ENCODE measurements around the gene GLP1R.

The GLP1R gene

DNA sequence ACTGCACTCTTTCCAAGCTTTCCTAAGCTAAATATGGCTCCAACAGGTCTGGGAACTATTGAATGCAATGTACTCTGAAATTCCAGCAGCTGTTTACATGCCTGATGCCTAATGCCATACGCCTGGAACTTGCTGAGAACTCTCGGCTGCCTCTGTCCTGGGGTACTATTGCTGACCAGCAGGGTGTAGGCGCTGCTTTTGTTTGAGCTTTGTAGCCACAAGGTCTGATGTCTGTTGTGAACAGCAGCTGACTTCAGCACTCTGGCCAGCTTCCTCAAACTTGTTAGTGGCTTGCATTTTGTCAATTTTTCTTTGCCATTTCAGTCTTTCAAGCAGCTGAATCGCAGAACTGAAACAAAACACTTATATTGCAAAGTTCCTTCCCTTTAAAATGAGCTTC is 39.8 kb downstream of the GLP1R start:
- TF ChIP-seq, protein P1, sequence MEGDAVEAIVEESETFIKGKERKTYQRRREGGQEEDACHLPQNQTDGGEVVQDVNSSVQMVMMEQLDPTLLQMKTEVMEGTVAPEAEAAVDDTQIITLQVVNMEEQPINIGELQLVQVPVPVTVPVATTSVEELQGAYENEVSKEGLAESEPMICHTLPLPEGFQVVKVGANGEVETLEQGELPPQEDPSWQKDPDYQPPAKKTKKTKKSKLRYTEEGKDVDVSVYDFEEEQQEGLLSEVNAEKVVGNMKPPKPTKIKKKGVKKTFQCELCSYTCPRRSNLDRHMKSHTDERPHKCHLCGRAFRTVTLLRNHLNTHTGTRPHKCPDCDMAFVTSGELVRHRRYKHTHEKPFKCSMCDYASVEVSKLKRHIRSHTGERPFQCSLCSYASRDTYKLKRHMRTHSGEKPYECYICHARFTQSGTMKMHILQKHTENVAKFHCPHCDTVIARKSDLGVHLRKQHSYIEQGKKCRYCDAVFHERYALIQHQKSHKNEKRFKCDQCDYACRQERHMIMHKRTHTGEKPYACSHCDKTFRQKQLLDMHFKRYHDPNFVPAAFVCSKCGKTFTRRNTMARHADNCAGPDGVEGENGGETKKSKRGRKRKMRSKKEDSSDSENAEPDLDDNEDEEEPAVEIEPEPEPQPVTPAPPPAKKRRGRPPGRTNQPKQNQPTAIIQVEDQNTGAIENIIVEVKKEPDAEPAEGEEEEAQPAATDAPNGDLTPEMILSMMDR (conservative IDR thresholded peaks at IDR 0.05; ENCODE audit: control insufficient read depth, insufficient read depth, low read depth, low read length) = peak; percentile 36
- no peak overlapping the region for H3K4me3 ChIP-seq (ENCODE audit: control insufficient read depth, low read depth, low read length)
- peak; percentile 43 for DNase-seq (ENCODE audit: low read depth)

DNA sequence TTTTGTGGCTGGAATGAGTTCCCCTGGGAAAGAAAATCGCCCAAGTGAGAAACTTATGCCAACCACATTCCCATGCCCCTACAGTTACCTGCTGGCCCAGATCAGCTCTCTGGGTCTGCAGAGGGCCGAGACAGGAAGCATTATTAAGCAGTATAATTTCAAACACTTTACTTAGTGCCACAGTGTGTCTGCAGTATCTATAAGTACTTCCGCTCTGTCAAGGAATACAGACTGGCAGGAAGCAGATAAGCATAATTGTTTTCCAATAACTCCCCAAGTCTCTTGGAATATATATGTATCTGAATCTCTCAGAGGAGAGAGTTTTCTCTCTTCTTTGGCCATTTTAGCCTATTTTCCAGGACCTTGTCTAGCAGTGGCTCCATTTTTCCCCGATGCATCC is 41.5 kb downstream of the GLP1R start:
- no peak overlapping the region for H3K4me3 ChIP-seq (ENCODE audit: control insufficient read depth, low read depth, low read length)
- DNase-seq (ENCODE audit: low read depth) = no peak
- TF ChIP-seq, protein P1 (conservative IDR thresholded peaks at IDR 0.05; ENCODE audit: control insufficient read depth, insufficient read depth, low read depth, low read length) = no peak

DNA sequence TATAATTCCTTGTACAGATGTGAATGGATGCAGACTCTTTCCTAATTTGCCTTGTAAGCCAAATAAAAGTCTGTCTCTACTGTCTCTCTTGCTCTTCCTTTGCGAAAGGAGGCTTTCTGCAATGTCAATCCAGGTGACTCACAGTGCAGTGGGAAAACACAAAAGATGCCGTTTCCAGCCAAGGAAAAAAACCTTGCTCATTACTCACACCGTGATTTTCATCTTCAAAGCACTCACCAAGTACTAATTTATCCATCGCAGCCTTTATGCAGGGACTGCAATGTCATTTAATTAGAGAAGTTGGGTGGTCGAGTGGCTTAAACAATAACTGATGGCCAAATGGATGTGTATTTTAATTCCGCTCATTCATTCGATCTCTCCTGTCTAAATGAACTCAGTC is 42.6 kb downstream of the GLP1R start:
- H3K4me3 ChIP-seq (ENCODE audit: control insufficient read depth, low read depth, low read length) = no peak overlapping the region
- DNase-seq (ENCODE audit: low read depth) = peak; percentile 3
- TF ChIP-seq, protein P1 (conservative IDR thresholded peaks at IDR 0.05; ENCODE audit: control insufficient read depth, insufficient read depth, low read depth, low read length) = no peak

DNA sequence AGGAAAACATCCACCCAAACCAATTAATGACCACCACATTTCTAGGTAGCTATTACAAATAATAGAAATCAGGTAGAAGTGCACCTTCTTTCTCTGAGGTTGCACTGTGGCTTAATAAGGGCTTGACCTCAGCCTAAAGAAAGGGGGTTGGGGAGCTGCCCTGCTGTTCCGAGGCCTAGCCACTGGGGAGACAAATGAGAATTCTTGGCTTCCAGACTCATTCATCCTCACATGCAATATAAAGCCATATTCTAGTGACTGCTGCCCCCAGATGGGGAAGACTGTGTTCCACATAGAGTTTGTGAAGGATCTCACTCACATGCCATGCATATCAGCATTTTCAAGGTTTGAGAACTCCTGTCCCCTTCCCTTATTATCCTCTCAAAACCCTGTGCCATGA is 43.5 kb downstream of the GLP1R start:
- TF ChIP-seq, protein P1 (conservative IDR thresholded peaks at IDR 0.05; ENCODE audit: control insufficient read depth, insufficient read depth, low read depth, low read length) = no peak
- DNase-seq (ENCODE audit: low read depth) = no peak
- no peak overlapping the region for H3K4me3 ChIP-seq (ENCODE audit: control insufficient read depth, low read depth, low read length)

DNA sequence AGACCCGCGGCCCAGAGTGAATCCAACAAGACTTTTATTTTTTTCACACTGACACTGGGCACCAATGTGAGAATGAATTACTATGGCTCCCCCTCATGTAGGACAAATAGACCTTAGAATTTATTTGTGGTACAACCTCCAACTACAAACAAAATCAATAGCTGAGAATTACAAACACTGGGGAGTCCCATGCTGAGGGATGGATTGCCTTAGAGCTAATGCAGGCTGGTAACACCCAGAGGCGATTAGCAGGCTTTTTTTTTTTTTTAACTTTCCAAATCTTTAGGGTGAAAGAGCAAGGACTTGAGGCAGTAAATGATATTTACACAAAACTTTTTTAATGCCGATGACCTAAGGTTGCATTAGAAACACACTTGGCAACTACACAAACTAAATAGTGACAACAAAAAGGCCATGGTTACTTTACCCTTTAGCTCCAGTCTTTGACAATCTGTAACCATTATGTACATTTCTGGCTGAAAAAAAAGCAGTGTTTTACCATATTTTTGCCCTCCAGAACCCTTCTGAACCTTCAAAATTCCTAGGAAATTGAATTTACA is 44.6 kb downstream of the GLP1R start:
- DNase-seq (ENCODE audit: low read depth) = no peak
- TF ChIP-seq, protein P1 (conservative IDR thresholded peaks at IDR 0.05; ENCODE audit: control insufficient read depth, insufficient read depth, low read depth, low read length) = no peak
- no peak overlapping the region for H3K4me3 ChIP-seq (ENCODE audit: control insufficient read depth, low read depth, low read length)

DNA sequence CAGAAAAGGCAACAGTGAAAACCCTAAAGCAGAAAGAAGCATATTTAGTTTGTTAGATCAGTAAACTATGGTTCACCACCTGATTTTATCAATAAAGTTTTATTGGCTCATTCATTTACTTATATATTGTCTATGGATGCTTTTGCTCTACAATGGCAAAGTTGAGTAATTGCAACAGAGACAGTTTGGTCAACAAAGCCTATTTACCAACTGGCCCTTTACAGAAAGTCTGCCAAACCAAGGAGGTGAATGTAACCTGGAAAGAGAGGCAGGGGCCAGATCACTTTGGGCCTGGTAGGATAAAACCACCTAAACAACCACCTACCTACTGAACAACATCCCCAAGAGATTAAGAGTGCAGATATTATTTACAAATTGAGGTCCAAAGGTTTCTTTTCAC is 47.0 kb downstream of the GLP1R start:
- TF ChIP-seq, protein P1 (conservative IDR thresholded peaks at IDR 0.05; ENCODE audit: control insufficient read depth, insufficient read depth, low read depth, low read length) = no peak
- no peak for DNase-seq (ENCODE audit: low read depth)
- H3K4me3 ChIP-seq (ENCODE audit: control insufficient read depth, low read depth, low read length) = no peak overlapping the region

DNA sequence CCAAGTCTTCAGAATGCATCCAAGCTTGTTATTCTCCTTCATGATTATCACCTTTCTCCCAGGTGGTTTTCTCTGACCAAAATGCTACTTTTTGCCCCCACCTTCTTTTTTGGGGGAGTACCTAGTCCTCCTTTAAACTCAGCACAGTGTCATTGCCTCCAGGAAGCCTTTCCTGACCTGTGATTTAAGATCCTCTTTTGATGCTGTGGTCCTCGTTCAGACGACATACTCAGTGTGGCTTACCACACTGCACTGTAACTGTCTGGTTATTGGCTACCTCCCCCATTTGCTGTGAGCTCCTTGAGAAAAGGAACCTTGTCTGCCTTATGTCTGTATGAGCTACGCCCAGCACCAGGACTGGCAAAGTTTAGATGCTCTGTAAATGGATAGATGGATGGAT is 51.8 kb downstream of the GLP1R start:
- TF ChIP-seq, protein P1 (conservative IDR thresholded peaks at IDR 0.05; ENCODE audit: control insufficient read depth, insufficient read depth, low read depth, low read length) = no peak
- H3K4me3 ChIP-seq (ENCODE audit: control insufficient read depth, low read depth, low read length) = no peak overlapping the region
- no peak for DNase-seq (ENCODE audit: low read depth)
